K562 (cell line): ENCODE results near the gene PRICKLE3. TPM values are rescaled to one million over a fixed set of nuclear protein-coding genes. Genes with fewer than 3 reads are reported as not detected.
A peak's percentile ranks its signal among the peaks of the same experiment; 100 is the strongest.

Experiments
- ATF6 ChIP-seq: sonication (generic); formaldehyde crosslinking; IDR thresholded peaks from 2 replicates; pipeline ENCODE4 v1.4.0; 2020; ENCODE audit warnings: mild to moderate bottlenecking, missing genetic modification reagents
- CREB1 ChIP-seq, 2 experiments: sonication (generic) in 1 of 2; formaldehyde crosslinking in 1 of 2; IDR thresholded peaks; 2 replicates each; pipeline versions ENCODE4 v1.6.1 to v1.8.0; 2012 to 2022; ENCODE audit warnings: inconsistent platforms in 1 of 2, mild to moderate bottlenecking in 1 of 2, missing genetic modification reagents in 1 of 2, moderate library complexity in 1 of 2
- DNMT1 ChIP-seq: fragments of 450-650 bp; IDR thresholded peaks from 2 replicates; pipeline ENCODE4 v1.6.1; 2016; ENCODE audit warnings: antibody characterized with exemption, mild to moderate bottlenecking
- ETS1 ChIP-seq: conservative IDR thresholded peaks from 2 replicates; pipeline ENCODE4 v1.6.1; 2011; ENCODE audit warnings: low read depth, mild to moderate bottlenecking, low read length; ENCODE audit not compliant: control insufficient read depth
- ETV5 ChIP-seq: sonication (generic); formaldehyde crosslinking; IDR thresholded peaks from 2 replicates; pipeline ENCODE4 v1.4.0; 2020; ENCODE audit warnings: low read depth, mild to moderate bottlenecking, missing genetic modification reagents
- EZH2 ChIP-seq: IDR thresholded peaks from 2 replicates; pipeline ENCODE4 v1.6.1; 2012; ENCODE audit warnings: low read depth, mild to moderate bottlenecking, inconsistent platforms, low read length, borderline replicate concordance
- FOXK1 ChIP-seq: sonication (generic); formaldehyde crosslinking; IDR thresholded peaks from 2 replicates; pipeline ENCODE4 v1.8.0; 2022; ENCODE audit warnings: missing genetic modification reagents, mild to moderate bottlenecking, borderline replicate concordance
- FOXM1 ChIP-seq, 2 experiments: fragments of 450-650 bp in 1 of 2; sonication (generic) in 1 of 2; formaldehyde crosslinking in 1 of 2; IDR thresholded peaks; 2 replicates each; pipeline versions ENCODE4 v1.6.1 to v1.9.0; 2017 to 2022; ENCODE audit warnings: low read depth in 2 of 2, mild to moderate bottlenecking in 2 of 2, missing genetic modification reagents in 1 of 2, moderate library complexity in 1 of 2
- GATAD2A ChIP-seq: fragments of 450-650 bp; IDR thresholded peaks from 2 replicates; pipeline ENCODE4 v1.6.1; 2017
- MAZ ChIP-seq, 2 experiments: fragments of 450-650 bp in 1 of 2; sonication (generic) in 1 of 2; formaldehyde crosslinking; IDR thresholded peaks in 1 of 2; conservative IDR thresholded peaks in 1 of 2; 2 replicates each; pipeline versions ENCODE4 v1.4.0 to v1.5.0; 2020; ENCODE audit warnings: mild to moderate bottlenecking in 1 of 2, missing genetic modification reagents in 1 of 2
- MXI1 ChIP-seq: IDR thresholded peaks from 2 replicates; pipeline ENCODE4 v1.6.1; 2011; ENCODE audit warnings: low read depth, mild to moderate bottlenecking, improper control_type of control experiment, low read length
- RAD21 ChIP-seq, 2 experiments: fragments of 250-450 bp in 1 of 2; fragments of 450-650 bp in 1 of 2; sonication (Bioruptor Pico) in 1 of 2; formaldehyde crosslinking in 1 of 2; IDR thresholded peaks in 1 of 2; conservative IDR thresholded peaks in 1 of 2; 2 replicates each; pipeline versions ENCODE4 v1.4.0 to v1.8.0; 2020 to 2022; ENCODE audit warnings: mild to moderate bottlenecking in 2 of 2, moderate library complexity in 1 of 2
- RUNX1 ChIP-seq: sonication (generic); IDR thresholded peaks from 2 replicates; pipeline ENCODE4 v1.6.1; 2016; ENCODE audit warnings: antibody characterized with exemption, low read depth
- SRSF7 ChIP-seq: fragments of 200-400 bp; formaldehyde crosslinking; optimal IDR thresholded peaks from 2 replicates; pipeline ENCODE3; 2017; ENCODE audit warnings: mild to moderate bottlenecking, low read depth, low read length
- ZHX1 ChIP-seq: fragments of 150-350 bp; conservative IDR thresholded peaks from 2 replicates; pipeline ENCODE4 v1.6.1; 2014; ENCODE audit warnings: low read length
- ZNF239 ChIP-seq: fragments of 250-450 bp; sonication (Bioruptor Pico); IDR thresholded peaks from 2 replicates; pipeline ENCODE4 v1.4.0; 2020; ENCODE audit warnings: mild to moderate bottlenecking
- ZNF431 ChIP-seq: sonication (generic); formaldehyde crosslinking; IDR thresholded peaks from 2 replicates; pipeline ENCODE4 v1.8.0; 2022; ENCODE audit warnings: mild to moderate bottlenecking, missing genetic modification reagents
- polyA plus RNA-seq, 8 experiments: library from polyadenylated mRNA; depleted of rRNA in 4 of 8; stranded (reverse) in 5 of 8; unstranded in 3 of 8; fragments of >200 nt; fragmentation: Nextera tagmentation in 2 of 8; fragmentation: Illumina TruSeq in 1 of 8; extraction: Ambion mirVana in 2 of 8; extraction: Trizol in 1 of 8; gene quantifications; 2 replicates each; pipeline versions ENCODE4 v1.2.1 to v1.2.3, GENCODE V29; 2011 to 2014; ENCODE audit warnings: inconsistent platforms in 1 of 8, missing spikeins in 1 of 8
- total RNA-seq, 7 experiments: library from RNA; depleted of rRNA in 6 of 7; stranded (reverse); fragments of >200 nt in 6 of 7; fragmentation: Illumina TruSeq in 2 of 7; extraction: Trizol in 2 of 7; gene quantifications; 2 replicates each; pipeline versions ENCODE4 v1.2.1 to v1.2.3, GENCODE V29; 2011 to 2021; ENCODE audit warnings: low replicate concordance in 1 of 7

The PRICKLE3 gene
- total and polyA plus RNA-seq, 9 of the 15 experiments (the other 6 are each of a cell fraction or from before 2014, with no cell fraction given): 1.1 to 44.3 (median 14.0) TPM

- TF ChIP-seq ZNF239 (CRISPR knock-in tag) (no peak), FOXM1 (IDR thresholded peaks at IDR 0.05; ENCODE audit: low read depth) (no peak), FOXM1 (CRISPR knock-in tag; IDR thresholded peaks at IDR 0.05; ENCODE audit: low read depth) (peak; percentile 83; the same call in 1 of the 2 replicates), ZHX1 (0 out of 2 replicates have a peak, but pooled peaks have one; percentile 32), ATF6 (peak; percentile 82; the same call in 1 of the 2 replicates), ETS1 (peak; percentile 85; the same call in 1 of the 2 replicates), MAZ (CRISPR knock-in tag; conservative IDR thresholded peaks at IDR 0.05 in 1 of 2, IDR thresholded peaks at IDR 0.05 in 1 of 2) (peak; percentile 79 to 98), DNMT1 (no peak), SRSF7 (no peak), ETV5 (0 out of 2 replicates have a peak, but pooled peaks have one; percentile 32), RAD21 (CRISPR knock-in tag; conservative IDR thresholded peaks at IDR 0.05 in 1 of 2, IDR thresholded peaks at IDR 0.05 in 1 of 2) (peak in 1 of 2 experiments; percentile 27; a peak in 2 of 4 replicates), GATAD2A (no peak), RUNX1 (no peak), EZH2 (no peak), ZNF431 (CRISPR knock-in tag) (no peak), MXI1 (0 out of 2 replicates have a peak, but pooled peaks have one; percentile 53), FOXK1 (CRISPR knock-in tag) (no peak), CREB1 (IDR thresholded peaks at IDR 0.05) (no peak), CREB1 (CRISPR knock-in tag; IDR thresholded peaks at IDR 0.05) (peak; percentile 75; the same call in 1 of the 2 replicates)
Measured at GRCh38 chrX:49199906-49200771, 14.0 kb upstream of the PRICKLE3 start, which contains the start of gene SYP (continued).
